Muscle of back (tissue), 11 donors: ENCODE data around the gene PARVB. TPM values are rescaled to one million over a fixed set of nuclear protein-coding genes. Genes with fewer than 3 reads are reported as not detected.
A peak's percentile ranks its signal among the peaks of the same experiment; 100 is the strongest.

ENCODE experiments used
- DNase-seq, 3 donors: peaks; one replicate each; pipeline versions ENCODE4 v3.0.0 to v3.0.0-alpha.2; 2013
- polyA plus RNA-seq, 10 donors: library from polyadenylated mRNA; unstranded; fragments of 120-200 nt; gene quantifications; one replicate each; pipeline ENCODE4 v1.2.1, GENCODE V29; 2013; ENCODE audit not compliant: insufficient read length in 10 of 10

PARVB gene
- polyA plus RNA-seq, 10 donors: 31.4 to 42.7 (median 39.0) TPM

DNA sequence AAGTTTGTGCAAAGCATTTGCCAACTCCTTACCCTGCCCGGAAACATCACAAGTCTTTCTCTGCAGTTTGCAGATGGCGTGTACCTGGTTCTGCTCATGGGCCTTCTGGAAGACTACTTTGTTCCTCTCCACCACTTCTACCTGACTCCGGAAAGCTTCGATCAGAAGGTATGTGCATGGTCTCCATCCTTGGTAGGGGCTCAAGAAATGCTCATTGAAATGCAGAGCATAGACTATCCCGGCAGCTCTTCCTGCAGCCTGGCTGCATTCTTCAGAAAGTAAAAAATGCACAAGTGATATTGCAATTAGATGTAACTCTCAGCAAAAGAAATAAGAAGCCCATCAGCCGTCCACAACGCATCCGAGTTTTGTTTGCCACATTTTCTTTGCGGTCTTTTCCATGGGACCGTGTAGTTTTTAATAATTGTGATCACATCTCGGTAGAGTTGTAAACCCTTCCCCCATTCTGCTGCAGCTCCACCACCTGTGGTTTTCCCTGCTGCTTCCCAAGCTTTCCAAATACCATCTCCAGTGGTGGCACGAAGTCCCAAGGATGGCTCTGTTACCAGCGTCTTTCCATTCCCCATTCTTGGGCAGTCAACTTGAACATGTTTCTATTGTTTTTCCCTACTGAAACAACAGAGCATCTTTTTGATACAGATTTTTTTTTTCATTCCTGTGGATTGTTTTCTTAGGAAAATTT, 134.0 kb downstream of the PARVB start:
- no peak for DNase-seq

DNA sequence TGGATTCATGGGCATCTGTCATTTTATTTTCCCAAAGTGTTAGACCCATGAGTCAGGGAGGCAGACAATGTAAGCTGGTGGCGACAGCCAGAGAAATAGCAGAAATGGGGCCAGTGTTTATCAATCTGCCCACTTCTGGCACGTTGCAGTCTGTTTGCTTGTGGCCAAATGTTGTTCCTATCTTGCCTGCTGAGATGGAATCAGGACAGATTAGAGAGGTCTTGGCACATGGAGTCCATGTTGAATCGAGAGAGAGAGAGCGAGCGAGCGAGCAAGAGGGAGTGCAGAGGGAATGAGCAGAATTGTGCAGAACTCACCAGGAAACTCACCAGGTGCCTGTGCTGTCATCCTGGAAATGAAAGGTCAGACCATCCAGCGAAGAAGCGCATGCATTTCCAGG, 134.7 kb downstream of the PARVB start:
- DNase-seq: no peak

DNA sequence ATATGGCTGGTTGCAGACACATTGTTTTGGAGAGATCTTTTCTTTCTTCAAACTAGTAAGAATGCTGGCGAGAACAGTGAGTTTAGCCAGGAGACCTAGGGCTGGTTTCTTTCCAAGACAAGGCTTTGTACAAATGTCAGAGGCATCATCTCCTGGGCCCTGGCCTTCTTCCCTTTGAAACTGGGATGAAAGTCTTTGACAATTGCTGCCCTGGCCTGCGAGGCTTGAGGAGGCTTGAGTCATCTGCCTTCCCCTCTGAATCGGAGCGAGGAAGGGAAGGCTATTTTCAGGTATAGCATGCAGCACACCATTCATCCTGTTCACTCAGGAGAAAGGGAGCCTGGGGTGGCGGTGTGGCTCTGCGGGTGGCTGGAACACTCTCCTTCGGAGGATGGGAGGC, 135.1 kb downstream of the PARVB start:
- no peak for DNase-seq

DNA sequence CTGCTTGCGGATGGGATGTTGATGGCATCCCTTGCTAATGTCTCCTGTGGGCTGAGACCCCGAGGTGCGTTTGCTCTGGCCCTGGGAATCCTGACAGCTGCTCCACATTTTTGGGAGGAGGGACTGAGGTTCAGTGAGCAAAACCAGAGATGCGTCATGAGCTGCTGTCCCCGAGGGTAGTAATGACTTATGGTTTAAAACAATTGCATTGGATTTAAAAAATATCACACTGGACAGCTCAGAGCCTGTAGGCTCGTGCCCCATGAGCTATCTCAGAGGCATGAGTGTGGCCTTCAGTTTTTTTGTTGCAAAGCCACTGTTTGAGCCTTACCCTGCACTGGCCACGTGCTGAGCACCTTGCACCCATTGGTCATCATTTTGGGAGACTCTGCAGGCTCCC, 135.7 kb downstream of the PARVB start:
- DNase-seq: no peak

DNA sequence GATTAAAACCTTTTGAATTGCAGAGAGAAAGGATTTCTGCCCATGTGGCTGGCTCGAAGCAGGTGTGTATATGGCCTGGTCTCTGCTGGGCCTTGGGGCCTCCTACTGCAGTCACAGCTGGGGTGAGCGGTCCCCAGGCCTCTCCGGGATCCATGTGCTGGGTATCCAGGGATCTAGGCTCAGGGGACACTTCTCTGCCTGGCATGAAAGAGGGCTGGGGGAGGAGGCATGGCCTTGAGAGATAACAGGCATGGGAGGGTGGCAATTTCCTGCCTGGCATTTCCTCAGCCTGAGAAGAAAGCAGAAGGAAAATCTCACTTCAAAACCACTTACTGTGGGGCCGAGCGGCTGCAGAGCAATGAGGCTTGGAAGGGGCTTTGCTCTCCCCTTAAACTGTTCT, 136.3 kb downstream of the PARVB start:
- no peak for DNase-seq

DNA sequence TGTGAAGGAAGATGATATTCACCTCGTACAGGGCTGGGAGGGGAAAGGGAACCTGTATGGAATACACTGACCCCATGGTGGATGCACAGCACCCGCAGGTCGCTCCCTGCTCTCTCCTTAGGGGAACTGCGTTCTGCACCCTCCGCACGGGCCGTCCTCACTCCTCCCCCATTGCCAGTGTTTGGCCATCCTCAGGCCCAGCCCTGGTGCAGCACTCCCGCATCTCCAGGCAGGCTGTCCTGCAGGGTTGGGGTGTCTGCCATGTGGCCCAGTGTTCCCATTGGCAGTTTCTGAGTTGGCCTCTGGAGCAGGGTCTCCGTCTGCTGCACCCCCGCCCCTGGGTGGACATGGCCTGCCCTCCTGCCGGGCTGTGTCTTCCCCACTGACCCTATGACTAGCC, 137.6 kb downstream of the PARVB start:
- DNase-seq: no peak

DNA sequence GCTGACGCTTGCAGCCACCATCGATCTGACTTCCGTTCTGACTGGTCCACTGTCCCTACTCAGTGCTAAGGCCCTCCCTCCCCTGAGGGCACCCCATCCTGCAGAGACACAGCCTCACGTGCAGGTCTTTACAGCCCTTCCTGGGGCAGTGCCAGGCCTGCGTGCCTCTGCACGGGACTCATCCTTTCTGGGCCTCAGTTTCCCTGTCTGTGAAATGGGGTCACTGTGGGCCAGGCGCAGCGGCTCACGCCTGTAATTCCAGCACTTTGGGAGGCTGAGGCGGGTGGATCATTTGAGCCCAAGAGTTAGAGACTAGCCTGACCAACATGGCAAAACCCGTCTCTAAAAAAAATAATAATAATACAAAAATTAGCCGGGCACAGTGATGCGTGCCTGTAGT, 138.9 kb downstream of the PARVB start:
- no peak for DNase-seq

DNA sequence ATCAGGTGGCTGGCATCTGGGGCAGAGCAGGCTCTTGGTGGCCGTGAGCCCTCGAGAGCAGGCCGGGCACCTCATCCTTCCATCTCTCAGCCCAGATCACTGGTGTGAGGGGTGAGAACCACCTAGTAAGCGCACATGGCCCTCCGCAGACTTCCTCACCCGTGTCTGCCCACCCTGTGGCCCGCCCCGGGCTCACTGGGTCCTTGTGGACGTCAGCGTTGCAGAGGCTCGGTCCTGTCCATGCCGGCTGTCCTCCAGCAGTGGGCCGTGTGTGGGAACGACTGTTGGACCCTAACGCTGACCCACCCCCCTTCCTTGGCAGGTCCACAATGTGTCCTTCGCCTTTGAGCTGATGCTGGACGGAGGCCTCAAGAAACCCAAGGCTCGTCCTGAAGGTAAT, 139.4 kb downstream of the PARVB start:
- no peak for DNase-seq

DNA sequence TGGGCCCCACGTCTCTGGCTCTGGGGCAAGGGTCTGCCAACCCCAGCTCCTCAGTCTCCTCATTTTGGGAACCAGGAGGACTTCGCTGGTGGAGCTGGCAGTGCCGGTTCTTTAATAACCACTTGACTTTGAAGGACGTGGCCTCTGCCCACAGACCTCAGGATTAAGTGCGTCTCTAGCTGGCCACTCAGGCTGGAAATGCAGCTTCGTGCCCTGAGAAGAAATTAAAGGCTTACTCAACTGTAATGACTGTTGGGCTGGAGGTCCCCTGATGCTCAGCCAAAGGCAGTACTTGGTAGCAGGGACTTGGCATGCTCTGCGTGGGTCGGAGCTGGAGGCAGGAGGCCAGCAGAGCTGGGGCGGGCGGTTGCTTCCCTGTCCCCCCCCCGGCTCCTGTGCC, 139.9 kb downstream of the PARVB start:
- DNase-seq: no peak

DNA sequence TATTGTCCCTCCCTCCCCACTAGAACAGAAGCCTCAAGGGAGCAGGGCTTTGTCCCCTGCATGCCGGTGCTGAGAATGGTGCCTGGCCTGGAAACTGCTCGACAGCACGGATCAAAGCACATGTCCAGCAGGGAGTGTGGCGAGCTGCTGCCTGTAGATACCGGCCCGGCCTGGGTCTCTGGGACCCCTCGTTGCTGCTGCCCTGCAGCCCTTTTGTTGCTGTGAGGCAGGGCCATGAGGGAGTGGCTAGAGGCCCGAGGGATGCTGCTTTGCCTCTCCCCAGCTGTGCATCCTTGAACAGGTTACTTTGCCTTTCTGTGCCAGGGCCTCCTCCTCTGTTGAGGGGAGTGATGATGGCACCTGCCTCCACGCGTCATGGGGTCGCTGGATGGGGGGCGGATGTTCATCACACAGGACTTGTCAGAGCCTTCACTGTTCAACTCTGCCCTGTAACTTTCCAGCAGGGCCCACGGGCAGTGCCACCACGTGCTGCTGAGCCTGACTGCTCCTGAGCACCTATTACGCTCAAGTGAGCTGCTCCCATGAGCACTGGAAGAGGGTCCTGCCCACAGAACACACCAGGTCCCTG, 141.3 kb downstream of the PARVB start:
- no peak for DNase-seq

DNA sequence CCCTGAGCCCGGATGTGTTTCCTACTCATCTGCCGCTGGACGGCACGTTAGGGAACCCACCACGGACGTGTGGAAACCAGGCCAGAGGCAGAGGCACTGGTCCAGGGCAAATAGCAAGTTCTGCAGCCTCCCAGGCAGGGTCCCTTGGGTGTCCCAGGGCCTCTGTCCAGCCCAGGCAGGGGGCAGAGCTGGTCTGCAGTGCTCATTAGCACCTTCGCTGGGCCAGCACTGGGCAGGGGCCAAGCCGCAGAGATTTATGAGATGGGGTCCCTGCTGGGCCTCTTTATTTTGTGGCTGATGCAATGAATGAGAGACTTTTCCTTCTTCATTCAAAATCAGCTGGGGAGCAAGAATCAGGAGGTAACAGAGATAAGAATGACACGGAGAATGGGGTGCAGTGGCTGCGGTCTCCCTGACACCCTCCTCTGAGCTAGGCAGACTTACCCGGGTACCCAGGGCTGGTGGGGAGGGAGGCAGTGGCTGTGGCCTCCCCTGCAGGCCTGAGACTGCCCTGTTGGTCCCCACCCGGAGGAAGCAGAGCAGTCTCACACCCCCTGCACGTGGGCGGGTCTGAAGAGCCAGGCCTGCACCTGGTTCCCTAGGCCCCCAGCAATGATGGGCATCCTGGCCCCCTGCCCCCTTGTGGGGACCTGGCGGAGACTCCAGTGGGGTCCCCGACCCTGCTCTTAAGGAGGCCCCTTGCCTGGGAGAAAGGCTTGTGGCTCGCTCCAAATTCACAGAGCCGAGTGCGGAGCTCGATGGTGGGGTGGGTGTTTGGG, 142.6 kb downstream of the PARVB start:
- no peak for DNase-seq

DNA sequence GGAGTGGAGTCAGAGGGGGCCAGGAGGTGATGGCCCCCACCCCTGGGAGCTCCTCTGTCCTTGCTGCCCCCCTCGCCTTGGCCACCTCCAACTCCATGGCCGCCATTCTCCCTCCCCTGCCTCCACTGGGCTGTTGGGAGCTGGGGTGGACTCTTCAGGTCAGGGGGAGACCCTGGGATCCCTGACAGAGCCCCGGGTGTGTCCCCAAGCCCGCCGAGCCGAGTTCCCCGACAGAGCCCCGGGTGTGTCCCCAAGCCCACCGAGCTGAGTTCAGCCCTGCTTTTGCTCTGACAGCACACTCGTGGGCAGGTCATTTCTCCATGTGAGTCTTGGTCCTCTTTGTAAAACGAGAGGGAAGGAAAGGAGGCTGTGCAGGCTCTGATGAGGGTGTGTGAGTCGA, 143.4 kb downstream of the PARVB start:
- DNase-seq: no peak

DNA sequence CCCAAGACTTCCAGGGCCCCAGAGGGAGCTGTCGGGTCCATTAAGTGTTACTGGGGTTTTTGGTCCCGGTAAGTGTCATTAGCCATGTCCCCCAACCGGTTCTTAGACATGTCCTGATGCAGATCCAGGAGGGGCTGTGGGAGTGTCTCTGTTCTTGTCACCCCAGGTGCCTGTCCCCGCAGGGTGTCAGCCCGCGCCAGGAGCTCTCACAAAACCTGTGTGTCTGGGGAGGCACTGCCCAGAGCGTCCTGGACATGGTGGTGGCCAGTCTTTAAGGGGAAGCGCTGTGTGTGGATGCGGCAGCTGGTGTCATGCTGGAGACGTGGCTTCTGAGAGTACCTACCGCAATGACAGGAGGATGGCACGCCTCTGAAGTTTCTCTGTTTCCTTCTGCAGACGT, 144.1 kb downstream of the PARVB start:
- no peak for DNase-seq

DNA sequence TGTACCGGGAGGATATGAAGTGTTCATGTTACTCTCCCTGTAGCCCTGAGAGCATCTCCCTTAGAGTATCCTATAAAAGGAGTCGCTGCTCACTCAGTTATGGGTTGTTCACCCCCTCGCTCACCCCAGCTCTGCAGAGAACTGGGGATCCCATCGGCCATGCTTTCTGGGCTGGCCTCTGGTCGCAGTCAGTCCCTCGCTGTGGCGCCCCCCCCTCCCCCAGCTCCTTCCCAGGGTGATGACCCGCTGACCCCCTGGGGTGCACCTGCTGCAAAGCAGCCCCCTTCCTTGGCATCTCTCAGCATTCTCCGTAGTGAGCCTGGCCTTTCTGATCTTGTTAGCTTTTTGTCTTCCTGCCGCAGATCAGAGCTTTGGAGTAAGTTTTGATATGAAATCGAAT, 146.4 kb downstream of the PARVB start:
- no peak for DNase-seq

DNA sequence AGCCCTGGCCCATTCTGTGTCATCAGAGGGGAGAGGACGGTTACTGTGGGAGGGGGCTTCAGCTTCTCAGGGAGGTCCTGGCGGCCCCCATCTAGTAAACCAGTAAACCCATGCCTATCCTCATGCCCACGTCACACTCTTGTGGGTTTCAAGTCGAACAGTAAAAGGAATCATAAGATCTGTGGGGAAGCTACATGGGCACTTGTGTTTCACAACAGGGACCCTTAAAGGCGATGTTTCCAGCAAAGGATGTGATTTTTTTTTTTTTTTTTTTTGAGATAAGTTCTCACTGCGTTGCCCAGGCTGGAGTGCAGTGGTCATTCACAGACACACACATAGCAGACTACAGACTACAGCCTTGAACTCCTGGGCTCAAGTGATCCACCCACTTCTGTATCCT, 147.5 kb downstream of the PARVB start:
- DNase-seq: no peak

DNA sequence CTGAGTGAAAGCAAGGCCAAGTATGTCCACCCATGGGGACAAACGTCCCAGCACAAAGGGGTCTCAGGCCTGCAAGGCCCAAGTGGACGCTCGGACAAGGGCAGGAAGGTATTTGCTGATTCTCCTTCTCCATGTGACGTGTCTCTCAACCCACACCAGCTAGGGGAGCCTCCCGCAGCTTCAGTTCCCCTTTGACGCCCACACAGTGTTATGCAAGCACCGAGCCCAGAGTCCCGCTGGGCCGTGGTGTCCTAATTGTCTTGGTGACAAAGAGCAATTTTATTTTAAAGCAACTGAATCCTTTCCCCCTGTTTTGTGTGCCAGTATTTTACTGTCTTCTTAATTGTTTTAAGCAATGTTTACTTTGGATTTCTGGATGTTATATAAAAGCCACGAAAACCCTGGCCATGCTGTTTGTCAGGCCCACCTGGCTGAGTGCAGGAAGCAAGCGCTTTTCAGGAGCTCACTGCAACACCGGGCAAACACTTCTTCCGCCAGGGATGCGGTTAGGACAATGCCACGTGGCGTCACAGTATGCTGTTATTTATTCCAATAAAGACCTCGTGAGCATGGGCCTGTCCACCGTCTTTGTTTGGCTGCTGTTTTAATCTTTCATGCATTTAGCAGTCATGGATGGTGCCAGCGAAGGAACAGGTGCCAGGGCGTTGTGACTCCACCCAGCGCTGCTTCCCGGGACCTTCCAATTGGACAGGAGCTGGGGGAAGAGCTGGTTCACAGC, 148.4 kb downstream of the PARVB start:
- peak in 1 of 3 donors; percentile 43 for DNase-seq

DNA sequence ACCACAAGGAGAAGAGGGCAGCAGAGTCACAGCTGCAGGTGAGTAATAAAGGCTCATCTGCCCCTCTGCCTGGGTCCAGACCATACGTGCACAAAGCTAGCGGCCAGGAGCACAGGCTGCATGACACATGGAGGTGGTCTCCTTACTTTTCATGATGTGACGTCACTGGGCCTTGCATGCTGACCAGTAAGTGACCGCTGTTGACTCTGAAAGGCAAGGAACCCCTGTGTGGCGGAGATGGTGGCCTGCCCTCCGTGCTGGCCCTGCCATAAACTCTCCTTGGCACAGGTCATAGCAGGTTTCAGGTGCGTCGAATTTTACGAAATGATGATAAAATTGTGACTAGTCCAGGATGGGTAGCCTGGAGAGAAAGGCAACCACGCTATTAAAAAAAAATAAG, 149.1 kb downstream of the PARVB start:
- DNase-seq: no peak

DNA sequence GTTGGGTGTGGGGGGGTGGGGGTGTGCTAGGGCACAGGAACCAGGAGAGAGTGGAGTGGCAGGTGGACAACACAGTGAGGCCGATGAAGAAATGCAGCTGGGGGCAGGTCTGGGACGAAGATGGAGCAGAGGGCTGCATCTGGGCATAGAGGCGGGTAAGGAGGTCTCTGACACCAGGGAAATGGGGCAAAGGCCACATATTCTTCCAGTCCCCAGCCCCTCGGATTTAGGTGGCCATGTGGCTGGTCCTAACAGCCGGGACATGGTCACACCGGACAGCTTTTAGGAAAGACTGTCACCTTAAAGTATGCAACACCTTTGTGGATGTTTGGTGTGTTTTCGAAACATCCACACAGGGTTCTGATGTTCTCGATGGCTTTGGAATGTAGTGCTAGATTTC, 151.6 kb downstream of the PARVB start:
- no peak for DNase-seq

DNA sequence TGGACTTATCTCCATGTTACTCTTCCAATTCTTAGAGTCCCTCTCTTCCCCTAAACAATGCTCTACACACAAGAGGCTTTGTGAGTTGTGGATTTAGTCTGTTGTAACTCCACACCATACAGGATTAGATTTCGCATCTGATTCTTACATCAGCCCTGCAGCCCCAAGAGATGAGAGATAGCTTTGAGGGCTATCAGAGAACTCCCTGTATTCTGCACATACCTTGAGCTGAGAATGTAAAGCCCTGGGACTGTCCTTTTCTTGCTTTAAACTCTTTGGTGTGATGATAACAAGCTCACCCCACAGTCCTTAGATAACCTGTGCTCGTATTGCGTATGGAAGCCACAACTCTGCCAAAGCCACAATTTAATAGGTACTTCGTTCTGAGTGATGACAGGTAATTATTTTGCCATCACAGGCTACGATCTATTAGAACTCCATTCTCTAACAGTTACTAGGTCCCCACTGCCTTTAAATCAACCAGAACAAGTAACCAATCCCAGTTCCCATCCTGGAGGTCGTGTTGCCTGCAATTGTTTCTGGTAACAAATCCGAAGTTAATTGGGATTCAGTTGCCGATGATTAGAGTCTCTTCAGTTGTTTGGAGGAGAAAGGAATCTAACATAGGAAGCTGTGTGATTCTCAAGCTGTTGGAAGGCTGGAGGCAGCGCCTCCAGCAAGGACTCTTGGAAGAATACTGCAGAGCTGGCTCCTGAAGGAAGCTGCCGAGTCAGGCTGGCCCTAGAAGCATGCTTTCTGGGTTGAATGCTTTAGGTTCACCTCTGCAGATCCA, 155.3 kb downstream of the PARVB start:
- DNase-seq: no peak

DNA sequence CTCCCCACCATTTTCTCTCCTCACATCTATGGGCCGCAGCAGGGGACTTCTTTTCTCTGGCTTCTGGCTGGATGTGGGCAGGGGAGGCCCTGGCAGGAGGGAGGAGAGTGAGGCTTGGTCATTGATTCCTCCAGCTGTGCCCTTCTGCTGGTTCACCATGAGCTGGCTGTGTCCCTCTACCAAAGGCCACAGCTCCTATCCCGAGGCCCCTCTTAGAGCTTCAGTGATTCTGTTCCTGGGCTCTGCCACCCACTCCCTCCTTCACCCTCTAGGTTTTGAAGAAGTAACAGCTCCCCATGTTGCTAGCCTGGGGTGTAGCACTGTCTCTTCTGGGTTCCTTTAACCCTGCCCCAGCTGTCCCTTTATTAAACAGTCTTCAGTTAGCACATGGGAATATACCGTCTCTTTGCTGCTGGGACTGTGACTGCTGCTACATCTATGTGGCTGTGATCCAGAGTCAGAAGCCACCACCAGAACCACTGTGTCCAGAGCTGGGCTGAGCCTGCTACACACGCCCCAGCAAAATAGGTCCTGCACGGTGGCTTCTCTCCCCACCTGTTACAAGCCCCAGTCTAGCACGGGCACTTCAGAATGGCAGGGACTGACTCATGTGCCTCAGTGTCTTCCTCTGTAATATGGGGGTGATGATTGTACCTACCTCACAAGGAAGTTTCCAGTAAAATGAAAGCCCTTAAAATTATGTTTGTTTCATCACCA, 156.0 kb downstream of the PARVB start:
- no peak for DNase-seq

DNA sequence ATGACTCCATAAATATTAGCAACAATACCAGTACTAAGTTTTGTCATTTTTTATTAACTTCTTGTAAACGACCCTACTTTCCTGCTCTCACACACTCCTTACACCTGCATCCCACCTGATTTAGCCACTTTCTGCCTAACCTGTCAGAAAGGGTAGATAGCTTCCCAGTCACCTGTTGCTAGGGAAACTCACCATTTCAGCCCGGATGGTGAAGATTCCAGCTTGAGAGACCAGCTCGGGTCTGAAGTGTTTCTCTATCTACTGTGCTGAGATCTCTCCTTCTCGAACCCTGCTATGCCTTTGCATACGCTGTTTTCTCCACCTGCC, 156.6 kb downstream of the PARVB start, which contains the start of gene PARVG:
Gene PARVG (plus strand): TSS at position 220 of the 327 bp plus-strand sequence. CDS start 2,405 bp downstream, outside the sequence.
- no peak for DNase-seq
